HepG2 (cell line): ENCODE measurements around the gene MXD3. TPM values are rescaled to one million over a fixed set of nuclear protein-coding genes. Genes with fewer than 3 reads are reported as not detected.

Source experiments
- GZF1 ChIP-seq: sonication (generic); formaldehyde crosslinking; IDR thresholded peaks from 2 replicates; pipeline ENCODE4 v1.5.1; 2020; ENCODE audit warnings: mild to moderate bottlenecking, missing genetic modification reagents
- PITX1 ChIP-seq: sonication (generic); formaldehyde crosslinking; IDR thresholded peaks from 2 replicates; pipeline ENCODE4 v1.5.1; 2020; ENCODE audit warnings: mild to moderate bottlenecking, missing genetic modification reagents
- PREB ChIP-seq: sonication (generic); formaldehyde crosslinking; IDR thresholded peaks from 2 replicates; pipeline ENCODE4 v1.4.0; 2020; ENCODE audit warnings: missing genetic modification reagents
- RBFOX2 ChIP-seq: fragments of 200-400 bp; formaldehyde crosslinking; IDR thresholded peaks from 2 replicates; pipeline ENCODE4 v1.6.1; 2017; ENCODE audit warnings: low read depth, mild to moderate bottlenecking, low read length
- SMC3 ChIP-seq: IDR thresholded peaks from 2 replicates; pipeline ENCODE4 v1.6.1; 2011; ENCODE audit warnings: low read length, improper control_type of control experiment
- TOPORS ChIP-seq: sonication (generic); formaldehyde crosslinking; IDR thresholded peaks from 2 replicates; pipeline ENCODE4 v1.8.0; 2023; ENCODE audit warnings: mild to moderate bottlenecking, missing genetic modification reagents
- ZBTB40 ChIP-seq, 2 experiments: fragments of 450-650 bp in 1 of 2; sonication (generic) in 1 of 2; formaldehyde crosslinking in 1 of 2; IDR thresholded peaks; 2 replicates each; pipeline versions ENCODE4 v1.6.1 to v1.8.0; 2016 to 2022; ENCODE audit warnings: antibody characterized with exemption in 1 of 2, mild to moderate bottlenecking in 1 of 2, missing genetic modification reagents in 1 of 2
- ZNF232 ChIP-seq: sonication (generic); formaldehyde crosslinking; IDR thresholded peaks from 2 replicates; pipeline ENCODE4 v1.4.0; 2020; ENCODE audit warnings: missing genetic modification reagents, borderline replicate concordance
- ZNF549 ChIP-seq: sonication (generic); formaldehyde crosslinking; IDR thresholded peaks from 2 replicates; pipeline ENCODE4 v1.5.0; 2020; ENCODE audit warnings: missing genetic modification reagents
- polyA plus RNA-seq, 8 experiments: library from polyadenylated mRNA; depleted of rRNA in 3 of 8; stranded (reverse) in 7 of 8; unstranded in 1 of 8; fragments of >200 nt; fragmentation: Illumina TruSeq in 4 of 8; extraction: Trizol in 4 of 8; gene quantifications; 2 replicates each; pipeline versions ENCODE4 v1.2.1 to v1.2.3, GENCODE V29; 2011 to 2016; ENCODE audit warnings: low read depth in 4 of 8, missing spikeins in 1 of 8, mixed read lengths in 1 of 8; ENCODE audit not compliant: insufficient read depth in 1 of 8
- total RNA-seq, 5 experiments: library from RNA; depleted of rRNA; stranded (reverse); fragments of >200 nt; fragmentation: Illumina TruSeq; extraction: Trizol; gene quantifications; 2 replicates each; pipeline ENCODE4 v1.2.3, GENCODE V29; 2016; ENCODE audit warnings: low read depth in 1 of 5
- TF ChIP-seq, protein P1 (sequence below): IDR thresholded peaks from 2 replicates; pipeline ENCODE4 v1.6.1; 2016; ENCODE audit warnings: mild to moderate bottlenecking, missing biosample characterization, missing genetic modification reagents

Gene MXD3
- total and polyA plus RNA-seq, 2 of the 13 experiments (the other 11 are each of a cell fraction or from before 2014, with no cell fraction given), result 10.5 to 12.8 TPM

DNA sequence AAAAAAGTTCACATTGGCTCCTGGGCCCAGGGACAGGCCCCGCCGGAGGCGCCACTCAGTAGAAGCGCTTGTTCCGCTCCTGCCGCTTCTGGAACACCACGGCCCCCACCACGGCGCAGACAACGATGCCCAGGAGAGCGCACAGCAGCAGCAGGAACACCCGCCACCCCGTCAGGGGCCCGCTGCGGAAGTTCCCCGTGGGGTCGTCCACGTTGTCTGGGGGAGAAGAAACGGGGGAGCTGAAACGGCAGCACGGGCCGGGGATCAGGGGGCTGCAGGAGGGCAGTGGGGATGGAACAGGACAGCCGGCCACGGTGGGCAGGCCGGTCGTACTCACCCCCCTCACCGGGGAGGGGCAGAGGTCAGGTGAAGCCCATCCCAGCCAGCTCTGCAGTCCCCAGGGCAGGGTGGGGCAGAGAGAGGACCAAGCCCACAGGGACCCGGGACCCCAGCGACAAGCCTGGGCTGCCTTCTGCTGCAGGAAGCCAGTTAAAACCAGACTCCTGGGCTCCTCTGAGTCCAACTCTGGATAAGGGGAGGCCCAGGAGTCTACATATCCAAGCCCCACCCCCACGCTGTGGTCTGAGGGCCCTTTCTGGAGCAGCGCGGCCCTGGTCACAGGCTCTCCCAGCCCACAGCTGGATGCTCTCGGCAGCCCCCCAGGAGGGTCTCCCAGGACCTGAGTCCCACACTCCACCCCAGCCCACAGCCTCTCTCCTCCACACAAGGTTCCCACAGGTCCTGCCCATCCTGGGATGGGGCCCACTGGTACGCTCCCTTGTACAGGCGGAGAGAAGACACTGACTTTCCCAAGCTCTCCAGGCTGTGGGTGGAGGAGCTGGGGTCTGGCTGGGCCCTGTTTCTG, 20.6 kb upstream of the MXD3 start (continued):
- TF ChIP-seq ZBTB40 (IDR thresholded peaks at IDR 0.05), result no peak
- TF ChIP-seq ZBTB40 (CRISPR knock-in tag; IDR thresholded peaks at IDR 0.05), result no peak
- TF ChIP-seq, protein P1, sequence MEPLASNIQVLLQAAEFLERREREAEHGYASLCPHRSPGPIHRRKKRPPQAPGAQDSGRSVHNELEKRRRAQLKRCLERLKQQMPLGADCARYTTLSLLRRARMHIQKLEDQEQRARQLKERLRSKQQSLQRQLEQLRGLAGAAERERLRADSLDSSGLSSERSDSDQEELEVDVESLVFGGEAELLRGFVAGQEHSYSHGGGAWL, result no peak
- TF ChIP-seq PITX1 (CRISPR knock-in tag), result no peak
- TF ChIP-seq ZNF232 (CRISPR knock-in tag), result no peak
- no peak for TF ChIP-seq ZNF549 (CRISPR knock-in tag)
- 0 out of 2 replicates have a peak, but pooled peaks have one; percentile 23 for TF ChIP-seq RBFOX2
- TF ChIP-seq TOPORS (CRISPR knock-in tag), result no peak
- no peak for TF ChIP-seq SMC3
- no peak for TF ChIP-seq PREB (CRISPR knock-in tag)
- TF ChIP-seq GZF1 (CRISPR knock-in tag), result no peak
